GM21390 (cell line): ENCODE measurements around the gene SMIM38.
"Not testable (repeated sequence)": the region's sequence is repeated elsewhere in the genome, so short reads cannot be mapped to it uniquely, and the experiment has no call there.

Source experiments
- ATAC-seq: cut with Tn5 transposase; IDR thresholded peaks from one replicate; pipeline ENCODE4 v1.9.1; 2021; ENCODE audit not compliant: unreplicated experiment

Gene SMIM38

DNA sequence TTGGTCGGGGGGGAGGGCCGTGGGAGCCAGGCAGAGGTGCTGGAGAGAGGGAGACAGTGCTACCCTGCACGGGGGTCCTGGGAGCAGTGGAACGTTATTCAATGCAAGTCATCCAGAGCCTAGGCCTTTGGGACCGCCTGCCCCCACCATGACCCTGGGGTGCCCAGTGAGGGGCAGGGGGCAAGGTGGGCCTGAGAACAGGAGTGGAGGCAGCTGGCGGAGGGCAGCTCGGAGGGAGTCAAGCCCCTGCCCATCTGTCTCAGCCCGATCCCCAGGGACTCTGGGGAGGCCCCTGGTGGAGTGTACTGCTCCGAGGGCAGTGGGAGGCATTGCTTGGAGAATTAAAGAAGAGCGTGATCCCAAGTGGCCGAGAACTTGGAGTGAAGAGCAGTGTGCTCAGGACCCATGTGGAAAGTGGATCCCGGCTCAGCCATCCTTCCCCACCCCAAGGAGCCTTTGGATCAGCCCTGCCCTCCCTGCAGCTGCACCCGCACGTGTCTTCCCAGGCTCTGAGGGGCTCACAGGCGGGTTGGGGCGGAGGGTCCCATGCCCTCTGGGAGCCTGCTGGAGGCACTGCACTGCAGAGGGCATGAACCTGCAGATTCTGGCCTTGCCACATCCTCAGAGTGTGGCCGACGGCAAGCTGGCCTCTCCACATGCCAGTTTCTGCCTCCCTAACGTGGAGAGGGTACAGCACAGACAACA, 34.0 kb upstream of the SMIM38 start:
- no peak for ATAC-seq

GRCh38 chr11:69122326-69122629, 33.5 kb upstream of the SMIM38 start:
- no peak for ATAC-seq

DNA sequence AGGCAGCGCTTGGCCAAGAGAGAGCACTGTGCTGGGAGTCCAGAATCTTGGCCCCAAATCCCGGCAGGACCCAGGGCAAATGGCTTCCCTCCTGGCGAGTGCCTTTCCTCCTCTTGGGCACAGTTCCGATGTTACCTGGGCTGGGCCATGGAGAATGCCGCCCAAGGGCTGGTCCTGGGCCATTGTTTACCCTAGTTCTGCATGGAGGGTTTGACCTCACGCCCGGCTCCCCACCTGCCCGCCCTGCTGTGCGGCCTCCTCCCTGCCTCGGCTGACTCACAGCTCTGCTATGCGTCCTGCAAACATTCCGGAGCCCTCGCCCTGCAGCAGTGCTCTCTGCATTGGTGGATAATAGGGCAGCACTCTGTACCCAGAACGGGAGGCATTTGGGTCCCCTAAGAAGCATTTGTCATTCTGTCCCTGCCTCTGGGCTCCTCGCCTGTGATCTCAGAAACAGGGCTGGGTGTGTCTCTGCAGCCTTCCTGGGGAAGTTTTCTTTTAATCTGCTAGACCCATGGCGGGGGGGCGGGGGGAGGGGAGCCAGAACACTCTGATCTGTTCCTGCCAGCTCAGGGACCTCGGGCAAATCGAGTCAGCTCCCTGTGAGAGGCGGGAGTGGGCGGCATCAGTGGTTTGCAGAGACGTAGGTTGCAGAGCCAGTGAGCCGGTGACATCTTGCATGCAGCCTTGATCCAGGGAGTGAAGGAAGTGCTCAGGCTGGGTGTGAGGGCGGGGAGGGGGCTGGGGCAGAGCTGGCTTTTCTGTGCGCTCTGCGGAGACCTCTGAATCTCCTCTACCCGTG, 32.9 kb upstream of the SMIM38 start:
- ATAC-seq: no peak

GRCh38 chr11:69123593-69124545, 31.9 kb upstream of the SMIM38 start:
- no peak for ATAC-seq

DNA sequence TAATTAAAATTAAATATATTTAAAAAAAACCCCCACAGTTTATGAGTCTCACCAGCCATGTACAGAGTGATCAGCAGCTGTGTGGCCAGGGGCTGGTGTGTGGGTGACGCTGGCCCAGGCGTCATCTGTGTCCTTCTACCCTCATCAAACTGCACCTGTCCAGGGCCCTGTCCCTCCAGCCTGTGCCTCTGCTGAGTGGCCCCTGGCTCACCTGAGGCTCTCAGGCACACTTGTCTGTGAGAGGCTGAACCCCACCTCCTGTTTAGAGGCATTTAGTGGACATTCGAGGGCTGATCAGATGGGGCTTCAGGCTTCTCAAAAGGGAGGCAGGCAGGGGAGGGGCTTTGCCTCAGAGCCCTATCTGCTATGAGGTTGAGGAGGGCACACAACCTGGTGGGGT, 29.9 kb upstream of the SMIM38 start:
- ATAC-seq: no peak

DNA sequence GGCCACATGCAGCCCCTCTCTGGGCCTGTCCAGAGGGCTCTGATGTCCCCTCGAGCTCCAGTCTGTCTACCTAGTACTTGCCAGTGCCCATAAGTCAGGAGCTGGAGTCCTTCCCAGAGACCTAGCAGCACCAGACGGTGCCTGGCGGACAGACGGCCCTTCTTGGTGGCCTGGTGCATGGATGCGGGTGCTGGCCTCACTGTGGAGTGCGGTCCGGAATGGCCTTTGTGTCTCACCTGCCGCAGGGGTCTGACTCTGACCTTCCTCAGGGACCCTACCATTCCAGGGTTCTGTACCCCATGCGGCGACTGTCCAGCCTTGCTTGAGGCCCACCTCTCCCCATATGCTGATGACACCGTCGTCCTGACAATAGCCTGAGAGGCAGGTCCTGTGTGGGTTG, 29.4 kb upstream of the SMIM38 start:
- ATAC-seq: no peak

GRCh38 chr11:69127081-69127850, 28.5 kb upstream of the SMIM38 start:
- ATAC-seq: no peak

GRCh38 chr11:69127884-69128283, 27.9 kb upstream of the SMIM38 start:
- no peak for ATAC-seq

DNA sequence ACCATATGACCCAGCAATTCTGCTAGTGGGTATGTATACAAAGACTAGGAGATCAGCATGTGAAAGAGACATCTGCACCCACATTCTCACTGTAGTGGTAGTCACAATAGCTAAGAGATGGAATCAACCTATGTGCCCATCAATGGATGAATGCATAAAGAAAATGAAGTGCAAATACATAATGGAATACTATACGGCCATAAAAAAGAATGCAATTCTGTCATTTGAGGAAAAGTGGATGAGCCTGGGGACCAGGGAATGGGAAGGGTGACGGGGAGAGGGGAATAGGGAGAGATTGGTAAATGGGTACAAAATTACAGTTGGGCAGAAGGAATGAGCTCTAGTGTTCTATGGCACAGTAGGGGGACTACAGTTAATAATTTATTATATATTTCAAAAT, 26.7 kb upstream of the SMIM38 start:
- no peak for ATAC-seq

DNA sequence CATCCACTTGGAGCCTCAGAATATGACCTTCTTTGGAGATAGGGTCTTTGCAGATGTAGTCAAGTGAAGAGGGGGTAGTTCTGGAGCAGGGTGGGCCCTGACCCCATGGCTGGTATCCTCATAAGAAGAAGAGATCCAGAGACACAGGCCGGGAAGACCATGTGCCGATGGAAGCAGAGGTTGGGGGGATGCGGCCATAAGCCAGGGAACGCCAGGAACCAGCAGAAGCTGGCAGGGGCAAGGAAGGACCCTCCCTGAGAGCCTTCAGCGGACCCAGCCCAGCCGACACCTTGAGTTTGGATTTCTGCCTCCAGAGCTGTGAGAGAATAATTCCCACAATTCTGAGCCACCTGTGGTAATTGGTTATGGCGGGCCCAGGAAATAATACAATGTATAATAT, 26.1 kb upstream of the SMIM38 start:
- no peak for ATAC-seq

GRCh38 chr11:69130654-69131053, 25.1 kb upstream of the SMIM38 start:
- ATAC-seq: no peak

GRCh38 chr11:69131121-69131566, 24.6 kb upstream of the SMIM38 start:
- ATAC-seq: no peak

- ATAC-seq: no peak
Measured at GRCh38 chr11:69131644-69132300, 24.0 kb upstream of the SMIM38 start.

GRCh38 chr11:69132301-69132670, 23.4 kb upstream of the SMIM38 start:
- ATAC-seq: no peak

GRCh38 chr11:69133251-69133650, 22.5 kb upstream of the SMIM38 start:
- no peak for ATAC-seq

DNA sequence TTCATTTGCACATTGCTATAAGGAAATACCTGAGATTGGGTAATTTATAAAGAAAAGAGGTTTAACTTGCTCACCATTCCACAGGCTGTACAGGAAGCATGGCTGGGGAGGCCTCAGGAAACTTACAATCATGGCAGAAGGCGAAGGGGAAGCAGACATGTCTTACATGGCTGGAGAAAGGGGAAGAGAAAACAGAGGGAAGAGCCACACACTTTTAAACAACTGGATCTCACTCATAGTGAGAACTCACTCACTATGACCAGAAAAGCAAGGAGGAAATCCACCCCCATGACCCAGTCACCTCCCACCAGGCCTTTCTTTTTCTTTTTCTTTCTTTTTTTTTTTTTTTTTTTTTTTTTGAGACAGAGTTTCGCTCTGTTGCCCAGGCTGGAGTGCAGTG, 21.6 kb upstream of the SMIM38 start:
- ATAC-seq: not testable (repeated sequence)

GRCh38 chr11:69134957-69135356, 20.8 kb upstream of the SMIM38 start:
- no peak for ATAC-seq

GRCh38 chr11:69135420-69136363, 20.0 kb upstream of the SMIM38 start:
- no peak for ATAC-seq

GRCh38 chr11:69136471-69136870, 19.3 kb upstream of the SMIM38 start:
- ATAC-seq: no peak
